Stomach (tissue), 9 donors: Measurements from ENCODE around the gene AREL1. TPM values are rescaled to one million over a fixed set of nuclear protein-coding genes. Genes with fewer than 3 reads are reported as not detected.

Source experiments
- DNase-seq, 2 donors: peaks; one replicate each; pipeline versions ENCODE4 v3.0.0 to v3.0.0-alpha.2; 2013 to 2019
- H3K27ac ChIP-seq, 5 donors: fragments of 200-600 bp in 4 of 5; sonication (generic) in 4 of 5; one replicate each; pipeline ENCODE4 v1.5.1; 2013 to 2019; ENCODE audit warnings: mild to moderate bottlenecking in 1 of 5, moderate library complexity in 1 of 5
- H3K27me3 ChIP-seq, 3 donors: fragments of 200-600 bp; sonication (generic); one replicate each; pipeline ENCODE4 v1.5.1; 2017 to 2019; ENCODE audit warnings: mixed run types in 1 of 3
- H3K36me3 ChIP-seq, 4 donors: fragments of 200-600 bp; sonication (generic); 1 replicate in 3 of 4; 2 replicates in 1 of 4; pipeline ENCODE4 v1.5.1; 2016 to 2019
- H3K4me1 ChIP-seq, 4 donors: fragments of 200-600 bp; sonication (generic); one replicate each; pipeline ENCODE4 v1.5.1; 2016 to 2019
- H3K4me3 ChIP-seq, 4 donors: fragments of 200-600 bp; sonication (generic) in 3 of 4; one replicate each; pipeline ENCODE4 v1.5.1; 2016 to 2019; ENCODE audit warnings: mild to moderate bottlenecking in 1 of 4
- H3K9me3 ChIP-seq, 4 donors: fragments of 200-600 bp; sonication (generic); one replicate each; pipeline ENCODE4 v1.5.1; 2016 to 2019
- CTCF ChIP-seq, 7 experiments: fragments of 450-650 bp in 4 of 7; fragments of 200-600 bp in 3 of 7; sonication (generic) in 3 of 7; IDR thresholded peaks; one replicate each; pipeline ENCODE4 v1.5.1; 2016 to 2019; ENCODE audit warnings: antibody characterized with exemption in 7 of 7, control low read depth in 2 of 7, mild to moderate bottlenecking in 1 of 7
- EP300 ChIP-seq: sonication (generic); formaldehyde crosslinking; IDR thresholded peaks from one replicate; pipeline ENCODE4 v1.6.1; 2017; ENCODE audit warnings: antibody characterized with exemption
- POLR2A ChIP-seq, 4 donors: fragments of 450-650 bp; IDR thresholded peaks; one replicate each; pipeline ENCODE4 v1.6.1; 2016; ENCODE audit warnings: antibody characterized with exemption in 4 of 4, control low read depth in 2 of 4, mild to moderate bottlenecking in 1 of 4, moderate library complexity in 1 of 4
- POLR2AphosphoS5 ChIP-seq, 3 donors: sonication (generic); formaldehyde crosslinking; IDR thresholded peaks; one replicate each; pipeline ENCODE4 v1.6.1; 2016; ENCODE audit warnings: antibody characterized with exemption in 3 of 3
- WGBS, 5 donors: extraction: QIAGEN DNeasy Blood & Tissue Kit in 3 of 5; methylation state at CpG; one replicate each; pipeline versions ENCODE4 v1.1.5 to v1.1.7; 2013 to 2018; 5-methylcytosine and 5-hydroxymethylcytosine counted together
- intact Hi-C: fragments of 100-400 bp; cut with DNase I; formaldehyde crosslinking; loops from one replicate; pipeline ENCODE4 v1.15.1; 2023; ENCODE audit warnings: low total_unique reads
- polyA plus RNA-seq, 3 donors: library from polyadenylated mRNA; stranded (reverse); fragments of 200-250 nt; gene quantifications; one replicate each; pipeline ENCODE4 v1.2.3, GENCODE V29; 2013
- total RNA-seq, 5 donors: library from RNA; depleted of rRNA; stranded (reverse); fragments of >200 nt; gene quantifications; one replicate each; pipeline versions ENCODE4 v1.1.0 to v1.2.3, GENCODE V29; 2014 to 2016
- donor health status: healthy with polysubstance abuse.
- donor health status: Bipolar disorder and iron deficiency.
- donor health status: healthy.

The AREL1 gene
- total and polyA plus RNA-seq, 8 donors, result 6.9 to 51.4 (median 12.0) TPM

DNA sequence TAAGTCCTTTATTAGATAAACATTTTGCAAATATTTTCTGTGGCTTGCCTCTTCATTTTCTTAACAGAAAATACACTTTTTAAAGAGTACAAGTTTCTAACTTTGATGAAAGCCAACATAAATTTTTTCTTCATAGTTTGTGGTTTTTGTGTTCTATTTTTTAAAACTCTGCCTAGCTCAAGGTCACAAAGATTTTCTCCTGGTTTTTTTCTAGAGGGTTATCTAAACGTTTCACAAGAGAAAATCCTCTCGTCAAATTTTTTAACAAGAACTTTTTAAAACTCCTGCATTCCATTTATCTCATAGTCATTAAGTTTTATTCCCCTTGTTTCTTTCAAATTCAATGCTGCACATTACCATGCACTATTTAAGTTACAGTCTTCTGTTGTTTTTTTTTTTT is 8.2 kb downstream of the AREL1 start:
- DNase-seq, result no peak
- TF ChIP-seq POLR2AphosphoS5 (IDR thresholded peaks at IDR 0.05), result no peak
- TF ChIP-seq POLR2A (IDR thresholded peaks at IDR 0.05), result no peak
- TF ChIP-seq CTCF (IDR thresholded peaks at IDR 0.05), result no peak
- no peak for TF ChIP-seq EP300
- WGBS, 5 donors, result 54 to 74% (median 58%) methylated on average over 2 of the region's 2 CpGs
- H3K4me3 ChIP-seq, result no peak overlapping the region
- H3K4me1 ChIP-seq, result peaks cover 0 to 24% (median 10%) of the 10 kb centered on the region in 4 donors
- peaks cover 0 to 7% (median 4%) of the 10 kb centered on the region in 4 donors for H3K9me3 ChIP-seq
- H3K27me3 ChIP-seq, result no peaks in the 10 kb centered on the region
- H3K27ac ChIP-seq, result no peak overlapping the region
- intact Hi-C loops, result no loop called here
- peaks cover 0 to 7% (median 0%) of the 10 kb centered on the region in 4 donors for H3K36me3 ChIP-seq

- H3K27ac ChIP-seq, result no peak overlapping the region
- peaks cover 0 to 13% (median 5%) of the 10 kb centered on the region in 4 donors for H3K4me1 ChIP-seq
- intact Hi-C loops, result no loop called here
- H3K27me3 ChIP-seq, result no peaks in the 10 kb centered on the region
- peaks cover 0 to 7% (median 1%) of the 10 kb centered on the region in 4 donors for H3K36me3 ChIP-seq
- TF ChIP-seq POLR2A (IDR thresholded peaks at IDR 0.05) (no peak), EP300 (no peak), CTCF (IDR thresholded peaks at IDR 0.05) (no peak), POLR2AphosphoS5 (IDR thresholded peaks at IDR 0.05) (no peak)
- H3K4me3 ChIP-seq, result no peak overlapping the region
- H3K9me3 ChIP-seq, result peaks cover 0 to 7% (median 4%) of the 10 kb centered on the region in 4 donors
- WGBS, 5 donors, result 93 to 96% (median 94%) methylated on average over 3 of the region's 3 CpGs
- DNase-seq, result no peak
Observed at GRCh38 chr14:74703043-74703442, 9.8 kb downstream of the AREL1 start.

GRCh38 chr14:74702293-74702692 is 10.6 kb downstream of the AREL1 start:
- intact Hi-C loops, result no loop called here
- WGBS, 5 donors, result 90 to 100% (median 100%) methylated on average over 2 of the region's 2 CpGs
- H3K9me3 ChIP-seq, result peaks cover 0 to 7% (median 4%) of the 10 kb centered on the region in 4 donors
- no peaks in the 10 kb centered on the region for H3K27me3 ChIP-seq
- peaks cover 0 to 13% (median 5%) of the 10 kb centered on the region in 4 donors for H3K4me1 ChIP-seq
- peaks cover 5 to 12% (median 8%) of the 10 kb centered on the region in 4 donors for H3K36me3 ChIP-seq
- DNase-seq, result no peak
- TF ChIP-seq CTCF (IDR thresholded peaks at IDR 0.05) (no peak), POLR2AphosphoS5 (IDR thresholded peaks at IDR 0.05) (no peak), EP300 (no peak), POLR2A (IDR thresholded peaks at IDR 0.05) (no peak)
- no peak overlapping the region for H3K27ac ChIP-seq
- no peak overlapping the region for H3K4me3 ChIP-seq

- H3K36me3 ChIP-seq, result peaks cover 5 to 23% (median 16%) of the 10 kb centered on the region in 4 donors
- H3K4me3 ChIP-seq, result no peak overlapping the region
- WGBS, 5 donors, result 89 to 96% (median 94%) methylated on average over 4 of the region's 4 CpGs
- no peak for TF ChIP-seq EP300
- no peak for TF ChIP-seq CTCF (IDR thresholded peaks at IDR 0.05)
- TF ChIP-seq POLR2AphosphoS5 (IDR thresholded peaks at IDR 0.05), result no peak
- no peak for TF ChIP-seq POLR2A (IDR thresholded peaks at IDR 0.05)
- no peak overlapping the region for H3K27ac ChIP-seq
- peaks cover 0 to 7% (median 4%) of the 10 kb centered on the region in 4 donors for H3K9me3 ChIP-seq
- no peaks in the 10 kb centered on the region for H3K27me3 ChIP-seq
- DNase-seq, result no peak
- no peaks in the 10 kb centered on the region for H3K4me1 ChIP-seq
- intact Hi-C loops, result no loop called here
Observed at GRCh38 chr14:74698465-74698864, 14.4 kb downstream of the AREL1 start.
